Vagina (tissue), 2 donors: ENCODE data around the gene TEKT3. TPM values are rescaled to one million over a fixed set of nuclear protein-coding genes. Genes with fewer than 3 reads are reported as not detected.

ENCODE experiments used
- DNase-seq, 2 donors: peaks; one replicate each; pipeline ENCODE4 v3.0.0-alpha.2; 2017; ENCODE audit errors: extremely low spot score in 2 of 2
- H3K27ac ChIP-seq: fragments of 200-600 bp; sonication (generic); one replicate; pipeline ENCODE4 v1.5.1; 2019
- H3K27me3 ChIP-seq: fragments of 200-600 bp; sonication (generic); one replicate; pipeline ENCODE4 v1.5.1; 2019
- H3K36me3 ChIP-seq, 2 donors: fragments of 200-600 bp; sonication (generic); one replicate each; pipeline ENCODE4 v1.5.1; 2017 to 2019
- H3K4me1 ChIP-seq: fragments of 200-600 bp; sonication (generic); one replicate; pipeline ENCODE4 v1.5.1; 2019
- H3K4me3 ChIP-seq, 2 donors: fragments of 200-600 bp; sonication (generic); 1 replicate in 1 of 2; 2 replicates in 1 of 2; pipeline ENCODE4 v1.5.1; 2016 to 2019
- H3K9me3 ChIP-seq: fragments of 200-600 bp; sonication (generic); one replicate; pipeline ENCODE4 v1.5.1; 2019
- CTCF ChIP-seq, 3 experiments: fragments of 450-650 bp in 2 of 3; fragments of 200-600 bp in 1 of 3; sonication (generic) in 1 of 3; IDR thresholded peaks; one replicate each; pipeline ENCODE4 v1.5.1; 2017 to 2019; ENCODE audit warnings: antibody characterized with exemption in 3 of 3, mild to moderate bottlenecking in 2 of 3, moderate library complexity in 2 of 3
- POLR2A ChIP-seq, 2 donors: fragments of 450-650 bp; IDR thresholded peaks; one replicate each; pipeline ENCODE4 v1.6.1; 2017; ENCODE audit warnings: antibody characterized with exemption in 2 of 2, mild to moderate bottlenecking in 2 of 2, moderate library complexity in 2 of 2
- POLR2AphosphoS5 ChIP-seq, 2 donors: sonication (generic); formaldehyde crosslinking; IDR thresholded peaks; one replicate each; pipeline ENCODE4 v1.9.0; 2017; ENCODE audit warnings: antibody characterized with exemption in 2 of 2, mild to moderate bottlenecking in 2 of 2, low read depth in 1 of 2; ENCODE audit not compliant: insufficient read depth in 1 of 2
- intact Hi-C: fragments of 100-400 bp; cut with DNase I; formaldehyde crosslinking; loops from one replicate; pipeline ENCODE4 v1.15.1; 2023
- total RNA-seq: library from RNA; depleted of rRNA; stranded (reverse); fragments of >200 nt; gene quantifications from one replicate; pipeline ENCODE4 v1.2.3, GENCODE V29; 2016

Gene TEKT3
- total RNA-seq, 1 donor from 2014 or later, result not detected

GRCh38 chr17:15351925-15352324 is 10.5 kb upstream of the TEKT3 start:
- DNase-seq, result no peak
- no peaks in the 10 kb centered on the region for H3K27me3 ChIP-seq
- TF ChIP-seq POLR2AphosphoS5 (IDR thresholded peaks at IDR 0.05; ENCODE audit: insufficient read depth in 1 of 2, low read depth in 1 of 2) (peak in 1 of 2 donors; percentile 68), CTCF (IDR thresholded peaks at IDR 0.05) (no peak)
- intact Hi-C loops, result no loop called here
- H3K9me3 ChIP-seq, result no peaks in the 10 kb centered on the region
- peaks cover 28% of the 10 kb centered on the region for H3K4me1 ChIP-seq
- H3K27ac ChIP-seq, result peak overlapping the region; percentile 76
- H3K36me3 ChIP-seq, result no peaks in the 10 kb centered on the region
- H3K4me3 ChIP-seq, result no peak overlapping the region

GRCh38 chr17:15351478-15351840 is 10.1 kb upstream of the TEKT3 start:
- Histone ChIP-seq H3K9me3 (no peaks in the 10 kb centered on the region), H3K4me3 (peak overlapping the region in 1 of 2 donors; percentile 11), H3K27me3 (no peaks in the 10 kb centered on the region), H3K36me3 (no peaks in the 10 kb centered on the region), H3K27ac (peak overlapping the region; percentile 76), H3K4me1 (peaks cover 28% of the 10 kb centered on the region)
- DNase-seq, result no peak
- intact Hi-C loops, result no loop called here
- TF ChIP-seq POLR2A (IDR thresholded peaks at IDR 0.05), result no peak
- TF ChIP-seq CTCF (IDR thresholded peaks at IDR 0.05), result no peak
- no peak for TF ChIP-seq POLR2AphosphoS5 (IDR thresholded peaks at IDR 0.05; ENCODE audit: insufficient read depth in 1 of 2, low read depth in 1 of 2)

- Histone ChIP-seq H3K36me3 (no peaks in the 10 kb centered on the region), H3K27me3 (no peaks in the 10 kb centered on the region), H3K4me3 (peak overlapping the region in 1 of 2 donors; percentile 11), H3K9me3 (no peaks in the 10 kb centered on the region), H3K27ac (peak overlapping the region; percentile 76), H3K4me1 (peaks cover 28% of the 10 kb centered on the region)
- DNase-seq, result no peak
- TF ChIP-seq POLR2A (IDR thresholded peaks at IDR 0.05) (no peak), CTCF (IDR thresholded peaks at IDR 0.05) (no peak), POLR2AphosphoS5 (IDR thresholded peaks at IDR 0.05; ENCODE audit: insufficient read depth in 1 of 2, low read depth in 1 of 2) (no peak)
- intact Hi-C loops, result no loop called here
These were observed 9.5 kb upstream of the TEKT3 start for GRCh38 chr17:15350777-15351477.

GRCh38 chr17:15349119-15349518 is 7.7 kb upstream of the TEKT3 start:
- intact Hi-C loops, result no loop called here
- Histone ChIP-seq H3K9me3 (no peaks in the 10 kb centered on the region), H3K4me1 (peaks cover 28% of the 10 kb centered on the region), H3K27me3 (no peaks in the 10 kb centered on the region), H3K4me3 (no peak overlapping the region), H3K36me3 (no peaks in the 10 kb centered on the region), H3K27ac (no peak overlapping the region)
- no peak for TF ChIP-seq POLR2A (IDR thresholded peaks at IDR 0.05)
- TF ChIP-seq POLR2AphosphoS5 (IDR thresholded peaks at IDR 0.05; ENCODE audit: insufficient read depth in 1 of 2, low read depth in 1 of 2), result no peak
- no peak for TF ChIP-seq CTCF (IDR thresholded peaks at IDR 0.05)
- DNase-seq, result no peak

GRCh38 chr17:15348021-15348420 is 6.6 kb upstream of the TEKT3 start:
- Histone ChIP-seq H3K4me1 (peaks cover 25% of the 10 kb centered on the region), H3K9me3 (no peaks in the 10 kb centered on the region), H3K4me3 (no peak overlapping the region), H3K27ac (no peak overlapping the region), H3K36me3 (no peaks in the 10 kb centered on the region), H3K27me3 (no peaks in the 10 kb centered on the region)
- intact Hi-C loops, result no loop called here
- TF ChIP-seq POLR2AphosphoS5 (IDR thresholded peaks at IDR 0.05; ENCODE audit: insufficient read depth in 1 of 2, low read depth in 1 of 2), result no peak
- TF ChIP-seq POLR2A (IDR thresholded peaks at IDR 0.05), result no peak
- TF ChIP-seq CTCF (IDR thresholded peaks at IDR 0.05), result no peak
- no peak for DNase-seq
